Psoas muscle (tissue), 8 donors: ENCODE results near the gene ELK1. TPM values are rescaled to one million over a fixed set of nuclear protein-coding genes. Genes with fewer than 3 reads are reported as not detected.
"Not testable (repeated sequence)": the region's sequence is repeated elsewhere in the genome, so short reads cannot be mapped to it uniquely, and the experiment has no call there.

Source experiments
- ATAC-seq, 4 donors: fragments of 200-7000 bp; cut with Tn5 transposase; one replicate each; pipeline ENCODE4 v1.9.1; 2020; ENCODE audit warnings: moderate library complexity in 3 of 4, mild to moderate bottlenecking in 2 of 4
- DNase-seq, 2 donors: peaks; one replicate each; pipeline ENCODE4 v3.0.0-alpha.2; 2020
- H3K27ac ChIP-seq: fragments of 200-600 bp; one replicate; pipeline ENCODE4 v1.8.0; 2022
- H3K27me3 ChIP-seq, 3 donors: fragments of 200-600 bp in 1 of 3; one replicate each; pipeline versions ENCODE4 v1.6.1 to v1.8.0; 2013 to 2022; ENCODE audit warnings: low read length in 2 of 3, mild to moderate bottlenecking in 2 of 3, moderate library complexity in 1 of 3; ENCODE audit not compliant: insufficient read depth in 3 of 3
- H3K36me3 ChIP-seq, 2 donors: fragments of 200-600 bp in 1 of 2; one replicate each; pipeline versions ENCODE4 v1.6.1 to v1.8.0; 2013 to 2022; ENCODE audit warnings: low read depth in 1 of 2, mild to moderate bottlenecking in 1 of 2, moderate library complexity in 1 of 2; ENCODE audit not compliant: insufficient read depth in 1 of 2
- H3K4me1 ChIP-seq: fragments of 200-600 bp; one replicate; pipeline ENCODE4 v1.8.0; 2022
- H3K4me3 ChIP-seq: fragments of 200-600 bp; one replicate; pipeline ENCODE4 v1.8.0; 2022; ENCODE audit warnings: mild to moderate bottlenecking
- H3K9me3 ChIP-seq: fragments of 200-600 bp; one replicate; pipeline ENCODE4 v1.8.0; 2022
- CTCF ChIP-seq: fragments of 200-600 bp; IDR thresholded peaks from one replicate; pipeline ENCODE4 v1.8.0; 2022; ENCODE audit warnings: antibody characterized with exemption
- WGBS, 3 donors: extraction: QIAGEN DNeasy Blood & Tissue Kit; methylation state at CpG; one replicate each; pipeline versions ENCODE4 v1.1.6 to v1.1.7; 2013; 5-methylcytosine and 5-hydroxymethylcytosine counted together
- intact Hi-C, 2 donors: fragments of 100-400 bp; cut with DNase I; formaldehyde crosslinking; loops; one replicate each; pipeline versions ENCODE4 v1.11.0 to v1.14.2; 2022
- polyA plus RNA-seq, 3 donors: library from polyadenylated mRNA; stranded (reverse); fragments of 200-250 nt; gene quantifications; one replicate each; pipeline ENCODE4 v1.2.3, GENCODE V29; 2013
- total RNA-seq, 4 donors: library from RNA; stranded (reverse); fragmentation: NEBNext Ultra II Directional in 2 of 4; extraction: Animal tissue kit (Norgen Biotek cat#: 25700) in 2 of 4; gene quantifications; one replicate each; pipeline versions ENCODE4 v1.2.1 to v1.2.4, GENCODE V29; 2021 to 2023
- donor health status: healthy with polysubstance abuse.
- donor health status: DM: no; HTN: no; CAD: no; lungs with moderate emphysema.
- donor health status: Bipolar disorder and iron deficiency.
- donor health status: healthy.
- donor health status: DM: yes; HTN: yes; CAD: no.
- donor health status: DM: no; HTN: no; CAD: no.
- donor health status: DM: no; HTN: no; CAD: no.
- donor health status: DM: yes; HTN: yes; CAD: no.

Gene ELK1
- total and polyA plus RNA-seq, 7 donors: 18.7 to 55.7 (median 33.3) TPM

DNA sequence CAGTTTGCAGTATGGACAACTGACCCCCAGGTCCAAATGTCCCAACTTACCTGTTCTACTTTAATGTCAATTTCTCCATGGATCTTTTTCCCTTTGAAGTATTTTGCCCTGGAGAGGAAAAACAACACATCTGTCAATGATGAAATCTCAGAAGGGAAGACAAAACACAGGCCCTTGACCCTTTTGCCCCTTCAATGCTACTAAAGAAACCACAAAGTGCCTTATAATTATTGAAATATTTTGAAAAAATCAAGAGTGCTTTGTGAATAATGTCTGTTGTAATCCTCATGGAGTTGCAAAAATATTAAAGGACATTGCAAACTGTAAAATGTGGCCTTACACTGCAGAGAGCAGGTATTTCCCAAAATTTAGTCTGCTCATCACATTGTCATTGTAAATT, 43.3 kb downstream of the ELK1 start:
- Histone ChIP-seq H3K9me3 (no peaks in the 10 kb centered on the region), H3K4me1 (no peaks in the 10 kb centered on the region), H3K4me3 (no peak overlapping the region), H3K36me3 (no peaks in the 10 kb centered on the region), H3K27ac (no peak overlapping the region), H3K27me3 (no peaks in the 10 kb centered on the region)
- no peak for TF ChIP-seq CTCF
- DNase-seq (no peak), ATAC-seq (no peak)
- intact Hi-C loops: no loop called here

DNA sequence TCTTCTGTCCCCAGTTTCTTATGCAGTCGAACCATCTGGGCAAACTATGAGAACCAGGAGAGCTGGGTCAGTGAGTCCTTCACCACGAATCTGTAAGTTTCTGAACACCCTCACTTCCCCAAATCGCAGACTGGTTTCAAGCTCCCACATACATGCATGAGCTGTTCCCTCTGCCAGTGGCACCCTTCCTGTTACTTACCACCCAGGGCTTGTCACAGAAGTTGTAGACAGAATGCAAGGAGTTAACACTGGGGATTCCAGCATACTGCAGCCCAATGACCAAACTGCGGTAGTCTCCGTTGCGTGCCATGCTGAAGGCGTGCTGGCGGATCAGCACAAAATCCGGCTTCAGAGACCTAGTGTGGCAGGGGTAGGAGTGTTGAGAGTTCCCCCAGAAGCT, 45.3 kb downstream of the ELK1 start:
- intact Hi-C loops: no loop called here
- H3K27me3 ChIP-seq: no peaks in the 10 kb centered on the region
- H3K27ac ChIP-seq: no peak overlapping the region
- 47 to 58% (median 53%) methylated on average over 9 of the region's 9 CpGs for WGBS, 3 donors
- H3K4me1 ChIP-seq: no peaks in the 10 kb centered on the region
- no peak for DNase-seq
- no peak overlapping the region for H3K4me3 ChIP-seq
- peaks cover 6% of the 10 kb centered on the region for H3K9me3 ChIP-seq
- no peaks in the 10 kb centered on the region for H3K36me3 ChIP-seq
- no peak for ATAC-seq
- no peak for TF ChIP-seq CTCF

- H3K27me3 ChIP-seq, H3K4me3 ChIP-seq, intact Hi-C loops, H3K27ac ChIP-seq, H3K4me1 ChIP-seq, DNase-seq, ATAC-seq, H3K36me3 ChIP-seq: not testable (repeated sequence)
- WGBS, 3 donors: 87 to 90% (median 89%) methylated on average over 4 of the region's 4 CpGs
- H3K9me3 ChIP-seq: peaks cover 11% of the 10 kb centered on the region
Measured at GRCh38 chrX:47603125-47603524, 47.2 kb downstream of the ELK1 start.

DNA sequence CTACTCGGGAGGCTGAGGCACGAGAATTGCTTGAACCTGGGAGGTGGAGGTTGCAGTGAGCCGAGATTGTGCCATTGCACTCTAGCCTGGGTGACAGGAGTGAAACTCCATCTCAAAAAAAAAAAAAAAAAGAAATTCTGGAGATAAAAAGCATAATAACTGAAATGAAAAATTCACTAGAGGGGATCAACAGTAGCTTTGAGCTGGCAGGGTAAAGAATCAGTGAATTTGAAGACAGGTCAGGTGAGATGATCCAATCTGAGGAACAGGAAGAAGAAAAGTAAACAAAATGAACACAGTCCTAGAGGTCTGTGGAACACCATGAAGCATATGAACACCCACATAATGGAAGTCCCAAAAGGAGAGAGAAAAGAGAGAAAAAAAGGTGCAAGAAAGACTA, 53.1 kb downstream of the ELK1 start:
- H3K36me3 ChIP-seq: no peaks in the 10 kb centered on the region
- H3K27ac ChIP-seq: no peak overlapping the region
- intact Hi-C loops: no loop called here
- WGBS, 3 donors: 68 to 89% (median 84%) methylated on average over 3 of the region's 3 CpGs
- no peak overlapping the region for H3K4me3 ChIP-seq
- TF ChIP-seq CTCF: no peak
- H3K27me3 ChIP-seq: no peaks in the 10 kb centered on the region
- H3K9me3 ChIP-seq: peaks cover 24% of the 10 kb centered on the region
- ATAC-seq (no peak), DNase-seq (no peak)
- H3K4me1 ChIP-seq: no peaks in the 10 kb centered on the region

DNA sequence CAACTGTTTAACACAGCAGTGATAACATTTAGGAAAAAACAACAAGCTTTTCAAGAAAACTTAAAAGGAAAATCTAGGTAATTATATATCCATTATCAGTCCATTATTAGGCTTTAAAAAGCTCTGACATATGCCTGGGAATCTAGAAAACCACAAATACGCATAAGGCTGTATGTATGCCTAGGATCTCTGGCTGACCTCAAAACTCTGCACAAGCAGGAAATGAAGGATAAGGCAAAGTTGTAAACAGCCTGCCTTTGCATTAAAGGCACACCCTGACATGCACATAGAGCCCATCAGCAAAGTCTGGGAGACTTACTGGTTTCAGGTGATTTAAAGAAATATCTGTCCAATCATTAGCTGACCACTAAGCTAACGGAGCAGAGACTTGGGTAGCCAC, 54.1 kb downstream of the ELK1 start:
- ATAC-seq (no peak), DNase-seq (no peak)
- intact Hi-C loops: no loop called here
- no peak overlapping the region for H3K27ac ChIP-seq
- no peaks in the 10 kb centered on the region for H3K4me1 ChIP-seq
- H3K36me3 ChIP-seq: no peaks in the 10 kb centered on the region
- H3K27me3 ChIP-seq: no peaks in the 10 kb centered on the region
- WGBS, 3 donors: 71 to 87% (median 81%) methylated on average over 2 of the region's 2 CpGs
- peaks cover 24% of the 10 kb centered on the region for H3K9me3 ChIP-seq
- H3K4me3 ChIP-seq: no peak overlapping the region
- TF ChIP-seq CTCF: no peak
